ENCODE measurements around the gene KATNB1.

DNA sequence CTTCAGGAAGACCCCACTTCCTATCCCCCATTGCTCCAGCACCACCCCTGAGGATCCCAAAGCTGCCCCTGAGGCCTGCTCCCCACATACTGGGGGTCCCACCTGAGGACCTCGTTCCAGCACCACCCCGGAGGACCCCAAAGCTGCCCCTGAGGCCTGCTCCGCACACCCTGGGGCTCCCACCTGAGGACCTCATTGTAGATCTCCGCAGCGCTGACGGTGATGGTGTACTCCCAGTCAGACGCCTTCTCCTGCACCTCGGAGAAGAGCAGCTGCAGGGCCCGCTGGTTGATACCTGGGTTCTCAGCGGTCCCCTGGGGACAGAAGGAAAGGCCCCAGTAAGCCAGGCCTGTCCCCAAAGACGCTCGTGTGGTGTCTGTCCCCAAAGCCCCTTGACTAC, 26.4 kb downstream of the KATNB1 start:
- TF ChIP-seq FOXJ3 (CRISPR knock-in tag; IDR thresholded peaks at IDR 0.05; ENCODE audit: borderline replicate concordance) = no peak
- no peak for TF ChIP-seq NFYB (CRISPR knock-in tag; conservative IDR thresholded peaks at IDR 0.05; ENCODE audit: low read depth)
- no peak for TF ChIP-seq ATF1 (CRISPR knock-in tag; IDR thresholded peaks at IDR 0.05)
- TF ChIP-seq, protein P1, sequence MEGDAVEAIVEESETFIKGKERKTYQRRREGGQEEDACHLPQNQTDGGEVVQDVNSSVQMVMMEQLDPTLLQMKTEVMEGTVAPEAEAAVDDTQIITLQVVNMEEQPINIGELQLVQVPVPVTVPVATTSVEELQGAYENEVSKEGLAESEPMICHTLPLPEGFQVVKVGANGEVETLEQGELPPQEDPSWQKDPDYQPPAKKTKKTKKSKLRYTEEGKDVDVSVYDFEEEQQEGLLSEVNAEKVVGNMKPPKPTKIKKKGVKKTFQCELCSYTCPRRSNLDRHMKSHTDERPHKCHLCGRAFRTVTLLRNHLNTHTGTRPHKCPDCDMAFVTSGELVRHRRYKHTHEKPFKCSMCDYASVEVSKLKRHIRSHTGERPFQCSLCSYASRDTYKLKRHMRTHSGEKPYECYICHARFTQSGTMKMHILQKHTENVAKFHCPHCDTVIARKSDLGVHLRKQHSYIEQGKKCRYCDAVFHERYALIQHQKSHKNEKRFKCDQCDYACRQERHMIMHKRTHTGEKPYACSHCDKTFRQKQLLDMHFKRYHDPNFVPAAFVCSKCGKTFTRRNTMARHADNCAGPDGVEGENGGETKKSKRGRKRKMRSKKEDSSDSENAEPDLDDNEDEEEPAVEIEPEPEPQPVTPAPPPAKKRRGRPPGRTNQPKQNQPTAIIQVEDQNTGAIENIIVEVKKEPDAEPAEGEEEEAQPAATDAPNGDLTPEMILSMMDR (IDR thresholded peaks at IDR 0.05) = no peak
- no peak for TF ChIP-seq ELF4 (CRISPR knock-in tag; IDR thresholded peaks at IDR 0.05; ENCODE audit: low read depth)
- no peak for TF ChIP-seq CREM (CRISPR knock-in tag; IDR thresholded peaks at IDR 0.05)
- TF ChIP-seq ZNF317 (CRISPR knock-in tag; IDR thresholded peaks at IDR 0.05; ENCODE audit: borderline replicate concordance, low read depth) = no peak
- no peak for TF ChIP-seq FOXP1 (CRISPR knock-in tag; IDR thresholded peaks at IDR 0.05; ENCODE audit: borderline replicate concordance)
